ENCODE results near the gene COL1A2. TPM values are rescaled to one million over a fixed set of nuclear protein-coding genes. Genes with fewer than 3 reads are reported as not detected.

The COL1A2 gene
- total and polyA plus RNA-seq, 2 donors (not counting 1 experiment from before 2014, with no cell fraction given), result 0.46 to 0.47 TPM

DNA sequence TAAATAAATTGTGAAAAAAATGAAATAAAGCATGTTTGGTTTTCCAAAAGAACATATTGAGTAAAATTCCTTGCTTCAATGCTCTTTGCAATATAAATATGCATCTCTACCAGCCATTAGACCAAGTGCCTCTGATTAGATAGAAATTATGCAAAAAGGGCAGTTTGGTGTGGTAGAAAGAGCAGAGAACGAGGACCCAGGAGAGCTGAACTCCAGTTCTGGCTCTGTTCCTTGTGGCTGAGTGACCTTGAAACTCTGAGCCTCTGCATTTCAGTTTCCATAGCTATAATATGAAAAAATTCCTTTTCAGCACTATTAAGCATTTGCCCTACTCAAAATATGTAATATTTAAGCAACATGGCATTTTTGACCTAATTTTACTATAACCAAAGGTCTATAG is 36.5 kb downstream of the COL1A2 start:
- ATAC-seq (ENCODE audit: low read depth) (no peak), DNase-seq (no peak)
- Histone ChIP-seq H3K9me3 (ENCODE audit: control extremely low read depth in 1 of 3, control insufficient read depth in 2 of 3, insufficient read depth in 1 of 3, low read length in 2 of 3) (no peaks in the 10 kb centered on the region), H3K36me3 (replicated peaks in 1 of 2; ENCODE audit: control extremely low read depth in 1 of 2, control insufficient read depth in 1 of 2, extremely low read depth in 1 of 2, insufficient read depth in 2 of 2, low read length in 1 of 2) (no peaks in the 10 kb centered on the region), H3K27me3 (replicated peaks in 1 of 4; ENCODE audit: control extremely low read depth in 1 of 4, control insufficient read depth in 3 of 4, insufficient read depth in 4 of 4, low read length in 3 of 4) (peaks cover 0 to 3% (median under 1%) of the 10 kb centered on the region in 4 experiments), H3K27ac (ENCODE audit: low read length in 2 of 2) (no peak overlapping the region), H4K20me1 (ENCODE audit: control insufficient read depth, insufficient read depth, low read length, poor library complexity, severe bottlenecking) (no peaks in the 10 kb centered on the region), H3K4me3 (ENCODE audit: control extremely low read depth in 1 of 5, extremely low read depth in 1 of 5, insufficient read depth in 1 of 5, low read depth in 2 of 5, low read length in 4 of 5) (no peak overlapping the region), H3K4me2 (replicated peaks; ENCODE audit: low read depth, low read length, poor library complexity, severe bottlenecking) (no peak overlapping the region), H3K9ac (ENCODE audit: low read length) (no peak overlapping the region), H3K79me2 (ENCODE audit: control insufficient read depth, insufficient read depth, low read length) (no peaks in the 10 kb centered on the region), H3K4me1 (ENCODE audit: control insufficient read depth in 2 of 2, insufficient read depth in 2 of 2, low read length in 2 of 2) (no peaks in the 10 kb centered on the region), H2AFZ (ENCODE audit: insufficient read depth, low read depth, low read length, poor library complexity, severe bottlenecking) (no peak overlapping the region)
- ChIA-PET POLR2A (no interaction called here), CTCF (interaction anchor here (1.2 kb wide), 1 partner anchor 16 kb away, joined by 3 read pairs; no protein-coding TSS in a partner anchor)
- no peak overlapping the region for H3K4me3 Mint-ChIP-seq
- H3K9me3 Mint-ChIP-seq (ENCODE audit: insufficient read depth), result no peaks in the 10 kb centered on the region
- peaks cover 6% of the 10 kb centered on the region for H3K27me3 Mint-ChIP-seq
- TF ChIP-seq, protein P1, sequence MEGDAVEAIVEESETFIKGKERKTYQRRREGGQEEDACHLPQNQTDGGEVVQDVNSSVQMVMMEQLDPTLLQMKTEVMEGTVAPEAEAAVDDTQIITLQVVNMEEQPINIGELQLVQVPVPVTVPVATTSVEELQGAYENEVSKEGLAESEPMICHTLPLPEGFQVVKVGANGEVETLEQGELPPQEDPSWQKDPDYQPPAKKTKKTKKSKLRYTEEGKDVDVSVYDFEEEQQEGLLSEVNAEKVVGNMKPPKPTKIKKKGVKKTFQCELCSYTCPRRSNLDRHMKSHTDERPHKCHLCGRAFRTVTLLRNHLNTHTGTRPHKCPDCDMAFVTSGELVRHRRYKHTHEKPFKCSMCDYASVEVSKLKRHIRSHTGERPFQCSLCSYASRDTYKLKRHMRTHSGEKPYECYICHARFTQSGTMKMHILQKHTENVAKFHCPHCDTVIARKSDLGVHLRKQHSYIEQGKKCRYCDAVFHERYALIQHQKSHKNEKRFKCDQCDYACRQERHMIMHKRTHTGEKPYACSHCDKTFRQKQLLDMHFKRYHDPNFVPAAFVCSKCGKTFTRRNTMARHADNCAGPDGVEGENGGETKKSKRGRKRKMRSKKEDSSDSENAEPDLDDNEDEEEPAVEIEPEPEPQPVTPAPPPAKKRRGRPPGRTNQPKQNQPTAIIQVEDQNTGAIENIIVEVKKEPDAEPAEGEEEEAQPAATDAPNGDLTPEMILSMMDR (IDR thresholded peaks at IDR 0.05), result no peak
- TF ChIP-seq EZH2 (IDR thresholded peaks at IDR 0.05; ENCODE audit: borderline replicate concordance, insufficient read depth, low read depth, low read length, poor library complexity, severe bottlenecking), result no peak
- H3K27ac Mint-ChIP-seq, result no peak overlapping the region
- H3K4me1 Mint-ChIP-seq, result no peaks in the 10 kb centered on the region
- 67% methylated on average over 1 of the region's 1 CpG for WGBS (ENCODE audit: insufficient coverage)
- intact Hi-C loops (cut with micrococcal nuclease), result no loop called here

DNA sequence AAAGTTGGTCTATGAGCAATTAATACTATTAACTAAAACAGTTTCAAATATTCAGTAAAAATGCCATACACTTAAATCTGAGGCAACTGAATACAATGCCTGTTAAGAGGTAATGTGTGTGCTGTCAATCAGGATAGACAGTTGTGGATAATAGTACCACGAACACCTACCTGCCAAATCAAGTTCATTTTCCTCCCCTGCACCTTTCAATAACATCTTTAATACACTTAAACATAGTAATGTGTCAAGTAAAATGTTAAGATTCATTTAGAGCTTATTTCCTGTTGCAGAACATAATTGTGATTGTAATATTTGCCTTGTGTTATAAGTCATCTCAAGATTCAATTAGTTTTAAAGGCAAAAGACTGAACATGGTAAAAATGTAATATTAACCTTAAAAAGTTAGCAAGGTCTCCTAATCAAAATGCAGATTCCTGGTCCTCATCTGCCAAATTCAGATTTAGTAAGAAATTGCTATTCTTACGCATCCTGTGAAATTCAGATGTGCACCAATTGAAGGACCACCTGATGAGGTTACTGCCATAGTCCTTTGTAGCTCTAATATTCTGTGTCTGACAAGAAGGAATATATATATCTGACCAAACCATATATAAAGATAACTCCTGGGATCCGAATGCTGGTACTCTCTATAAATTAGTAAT is 37.1 kb downstream of the COL1A2 start:
- Histone ChIP-seq H3K4me1 (ENCODE audit: control insufficient read depth in 2 of 2, insufficient read depth in 2 of 2, low read length in 2 of 2) (no peaks in the 10 kb centered on the region), H4K20me1 (ENCODE audit: control insufficient read depth, insufficient read depth, low read length, poor library complexity, severe bottlenecking) (no peaks in the 10 kb centered on the region), H3K79me2 (ENCODE audit: control insufficient read depth, insufficient read depth, low read length) (no peaks in the 10 kb centered on the region), H3K9me3 (ENCODE audit: control extremely low read depth in 1 of 3, control insufficient read depth in 2 of 3, insufficient read depth in 1 of 3, low read length in 2 of 3) (no peaks in the 10 kb centered on the region), H3K4me3 (ENCODE audit: control extremely low read depth in 1 of 5, extremely low read depth in 1 of 5, insufficient read depth in 1 of 5, low read depth in 2 of 5, low read length in 4 of 5) (no peak overlapping the region), H3K4me2 (replicated peaks; ENCODE audit: low read depth, low read length, poor library complexity, severe bottlenecking) (no peak overlapping the region), H3K27me3 (replicated peaks in 1 of 4; ENCODE audit: control extremely low read depth in 1 of 4, control insufficient read depth in 3 of 4, insufficient read depth in 4 of 4, low read length in 3 of 4) (peaks cover 0 to 8% (median 4%) of the 10 kb centered on the region in 4 experiments), H2AFZ (ENCODE audit: insufficient read depth, low read depth, low read length, poor library complexity, severe bottlenecking) (no peak overlapping the region), H3K27ac (ENCODE audit: low read length in 2 of 2) (no peak overlapping the region), H3K36me3 (replicated peaks in 1 of 2; ENCODE audit: control extremely low read depth in 1 of 2, control insufficient read depth in 1 of 2, extremely low read depth in 1 of 2, insufficient read depth in 2 of 2, low read length in 1 of 2) (no peaks in the 10 kb centered on the region), H3K9ac (ENCODE audit: low read length) (no peak overlapping the region)
- peaks cover 11% of the 10 kb centered on the region for H3K27me3 Mint-ChIP-seq
- ATAC-seq (ENCODE audit: low read depth) (no peak), DNase-seq (no peak)
- no peak overlapping the region for H3K4me3 Mint-ChIP-seq
- WGBS (ENCODE audit: insufficient coverage), result no CpG with 5 or more reads among the region's 3 CpGs
- H3K4me1 Mint-ChIP-seq, result no peaks in the 10 kb centered on the region
- ChIA-PET POLR2A (no interaction called here), CTCF (interaction anchor here (0.6 to 1.2 kb wide), 3 partner anchors 15 to 1045 kb away, joined by 3 read pairs; no protein-coding TSS in a partner anchor)
- intact Hi-C loops (cut with micrococcal nuclease), result no loop called here
- H3K9me3 Mint-ChIP-seq (ENCODE audit: insufficient read depth), result no peaks in the 10 kb centered on the region
- TF ChIP-seq, protein P1 (IDR thresholded peaks at IDR 0.05), result no peak
- TF ChIP-seq EZH2 (IDR thresholded peaks at IDR 0.05; ENCODE audit: borderline replicate concordance, insufficient read depth, low read depth, low read length, poor library complexity, severe bottlenecking), result no peak
- H3K27ac Mint-ChIP-seq, result no peak overlapping the region
